Fibroblast of the aortic adventitia (primary cell): ENCODE data around the gene PACRG. TPM values are rescaled to one million over a fixed set of nuclear protein-coding genes. Genes with fewer than 3 reads are reported as not detected.

ENCODE experiments used
- DNase-seq: peaks from one replicate; pipeline ENCODE4 v3.0.0-alpha.2; 2010; ENCODE audit warnings: low read depth
- H3K4me3 ChIP-seq: 2 replicates; pipeline ENCODE4 v1.5.1; 2011; ENCODE audit warnings: low read depth, mild to moderate bottlenecking, control low read depth, low read length, moderate library complexity
- total RNA-seq: library from RNA; depleted of rRNA; stranded (reverse); fragments of >200 nt; gene quantifications from 2 replicates; pipeline ENCODE4 v1.2.3, GENCODE V29; 2012; ENCODE audit warnings: low replicate concordance
- TF ChIP-seq, protein P1 (sequence below): IDR thresholded peaks from 2 replicates; pipeline ENCODE4 v1.5.1; 2011; ENCODE audit warnings: mild to moderate bottlenecking, low read length, control low read depth, inconsistent platforms; ENCODE audit not compliant: insufficient read depth

PACRG gene
- total RNA-seq, 1 donor, result 0.63 TPM

DNA sequence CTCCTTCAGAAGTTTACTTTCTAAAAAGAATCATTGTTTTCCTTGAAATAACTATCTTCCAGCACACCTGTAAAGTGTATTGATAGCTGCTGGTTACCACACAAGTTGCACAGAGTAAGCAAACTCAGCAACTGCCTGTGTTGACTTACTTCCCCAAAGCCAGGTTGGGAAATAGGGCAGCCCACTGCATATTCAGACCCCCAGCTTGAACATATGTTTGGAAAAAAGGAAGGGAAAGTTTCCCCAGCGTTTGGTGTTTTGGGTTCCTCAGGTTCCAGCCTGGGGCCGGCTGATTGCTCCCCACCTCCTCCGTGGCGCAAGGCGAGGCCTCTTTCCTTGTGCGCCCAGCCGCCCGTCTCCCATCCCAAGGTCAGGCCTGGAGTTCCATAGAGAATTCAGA is 616.6 kb downstream of the PACRG start:
- TF ChIP-seq, protein P1, sequence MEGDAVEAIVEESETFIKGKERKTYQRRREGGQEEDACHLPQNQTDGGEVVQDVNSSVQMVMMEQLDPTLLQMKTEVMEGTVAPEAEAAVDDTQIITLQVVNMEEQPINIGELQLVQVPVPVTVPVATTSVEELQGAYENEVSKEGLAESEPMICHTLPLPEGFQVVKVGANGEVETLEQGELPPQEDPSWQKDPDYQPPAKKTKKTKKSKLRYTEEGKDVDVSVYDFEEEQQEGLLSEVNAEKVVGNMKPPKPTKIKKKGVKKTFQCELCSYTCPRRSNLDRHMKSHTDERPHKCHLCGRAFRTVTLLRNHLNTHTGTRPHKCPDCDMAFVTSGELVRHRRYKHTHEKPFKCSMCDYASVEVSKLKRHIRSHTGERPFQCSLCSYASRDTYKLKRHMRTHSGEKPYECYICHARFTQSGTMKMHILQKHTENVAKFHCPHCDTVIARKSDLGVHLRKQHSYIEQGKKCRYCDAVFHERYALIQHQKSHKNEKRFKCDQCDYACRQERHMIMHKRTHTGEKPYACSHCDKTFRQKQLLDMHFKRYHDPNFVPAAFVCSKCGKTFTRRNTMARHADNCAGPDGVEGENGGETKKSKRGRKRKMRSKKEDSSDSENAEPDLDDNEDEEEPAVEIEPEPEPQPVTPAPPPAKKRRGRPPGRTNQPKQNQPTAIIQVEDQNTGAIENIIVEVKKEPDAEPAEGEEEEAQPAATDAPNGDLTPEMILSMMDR, result no peak
- DNase-seq, result no peak
- no peak overlapping the region for H3K4me3 ChIP-seq

DNA sequence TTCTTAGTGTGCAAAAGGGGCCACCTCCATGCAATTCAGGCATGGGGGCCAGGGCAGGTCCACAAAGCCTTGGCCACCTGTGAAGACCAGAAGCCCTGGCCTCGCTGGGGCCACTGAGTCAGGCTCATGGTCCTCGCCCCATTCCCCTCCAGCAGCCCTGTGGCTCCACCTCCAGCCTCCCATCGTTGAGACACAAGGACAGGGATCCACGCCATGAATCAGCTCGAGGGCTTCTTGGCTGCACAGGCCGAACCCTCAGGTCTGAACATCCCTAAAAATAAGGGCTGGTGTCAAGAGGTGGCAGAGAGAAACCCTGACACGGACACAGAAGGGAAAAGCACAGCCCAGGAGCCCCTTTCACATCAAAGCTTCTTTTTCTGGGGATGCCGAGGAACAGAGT is 618.2 kb downstream of the PACRG start:
- TF ChIP-seq, protein P1, result no peak
- no peak for DNase-seq
- no peak overlapping the region for H3K4me3 ChIP-seq

- TF ChIP-seq, protein P1, result no peak
- DNase-seq, result peak; percentile 12
- H3K4me3 ChIP-seq, result no peak overlapping the region
Observed at GRCh38 chr6:163346497-163346961, 618.8 kb downstream of the PACRG start.

DNA sequence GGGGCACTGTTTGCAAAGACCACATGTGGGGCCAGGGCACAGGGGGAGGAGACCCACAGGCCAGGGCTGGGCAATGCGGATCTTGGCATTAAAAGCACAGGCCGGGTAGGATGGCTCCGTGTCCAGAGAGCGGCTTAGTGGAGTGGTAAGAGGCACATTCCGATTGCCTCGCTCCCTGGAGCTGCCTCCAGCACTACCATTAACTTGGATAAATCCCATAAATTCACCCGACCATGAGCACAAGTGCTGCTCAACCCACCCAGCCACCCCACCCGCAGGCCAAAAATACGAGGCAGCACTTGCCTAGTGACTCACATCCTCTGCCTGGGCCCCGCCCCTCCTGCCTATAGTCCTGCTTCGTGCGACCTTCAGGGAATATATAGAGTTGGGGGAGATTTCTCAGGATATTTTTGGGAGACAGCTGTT is 619.3 kb downstream of the PACRG start:
- no peak for DNase-seq
- no peak overlapping the region for H3K4me3 ChIP-seq
- TF ChIP-seq, protein P1, result no peak

DNA sequence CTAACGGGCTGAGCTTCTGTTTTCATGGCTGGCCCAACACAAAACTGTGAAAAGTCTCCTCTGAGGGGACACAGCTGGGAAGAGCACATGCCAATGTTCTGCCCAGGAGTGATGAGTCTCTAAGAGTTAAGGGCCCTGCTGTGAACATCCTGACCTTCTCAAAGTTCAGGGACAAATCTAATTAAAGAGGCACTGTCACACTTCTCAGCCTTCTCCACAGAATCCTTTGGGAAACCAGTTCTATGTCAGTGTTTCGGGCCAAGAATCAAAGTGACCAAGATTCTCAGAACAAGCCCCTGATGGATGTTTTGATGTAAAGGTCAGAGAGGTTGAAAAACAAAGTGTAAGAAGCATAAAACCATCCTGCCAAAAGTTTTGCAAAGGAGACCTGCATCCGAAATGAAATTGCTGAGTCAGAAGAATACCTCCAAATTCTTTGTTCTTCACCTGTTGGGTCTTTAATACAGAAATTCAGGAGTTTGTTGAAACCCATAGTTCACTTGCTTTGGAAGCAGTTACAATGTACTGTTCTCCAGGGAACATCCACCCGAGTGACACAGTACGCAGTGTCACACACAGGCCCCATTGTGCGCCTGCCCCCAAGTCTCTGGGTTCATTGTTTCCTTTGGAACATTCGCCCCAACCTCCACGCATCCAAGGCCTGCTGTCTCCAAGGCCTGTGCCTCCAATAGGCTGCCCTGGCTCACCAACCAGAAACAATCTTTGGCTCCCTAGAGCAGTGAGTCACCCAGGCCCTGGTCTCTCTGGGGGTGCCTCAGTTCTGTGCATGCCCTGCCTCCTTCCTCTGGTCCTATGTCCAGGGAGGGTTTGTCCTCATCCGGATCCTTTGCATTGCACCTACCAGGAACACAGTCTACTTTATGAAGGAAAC is 621.3 kb downstream of the PACRG start:
- TF ChIP-seq, protein P1, result no peak
- no peak for DNase-seq
- H3K4me3 ChIP-seq, result no peak overlapping the region

DNA sequence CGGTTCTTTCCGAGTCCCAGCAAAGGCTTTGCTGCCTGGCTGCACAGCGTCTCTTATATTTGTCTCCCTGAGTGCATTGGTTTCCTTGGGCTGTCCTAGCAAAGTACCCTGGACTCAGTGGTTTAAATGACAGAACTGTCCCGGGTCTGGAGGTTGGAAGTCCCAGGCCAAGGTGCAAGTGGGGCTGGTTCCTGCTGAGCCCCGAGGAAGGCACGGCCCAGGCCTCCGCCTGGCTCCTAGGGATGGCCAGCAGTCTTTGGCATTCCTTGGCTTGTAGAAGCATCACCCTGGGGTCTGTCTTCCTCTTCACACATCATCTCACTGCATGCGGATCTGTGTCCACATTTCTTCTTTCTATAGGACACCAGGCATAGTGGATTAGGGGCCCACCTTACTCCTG is 621.9 kb downstream of the PACRG start:
- TF ChIP-seq, protein P1, result no peak
- no peak for DNase-seq
- H3K4me3 ChIP-seq, result no peak overlapping the region

DNA sequence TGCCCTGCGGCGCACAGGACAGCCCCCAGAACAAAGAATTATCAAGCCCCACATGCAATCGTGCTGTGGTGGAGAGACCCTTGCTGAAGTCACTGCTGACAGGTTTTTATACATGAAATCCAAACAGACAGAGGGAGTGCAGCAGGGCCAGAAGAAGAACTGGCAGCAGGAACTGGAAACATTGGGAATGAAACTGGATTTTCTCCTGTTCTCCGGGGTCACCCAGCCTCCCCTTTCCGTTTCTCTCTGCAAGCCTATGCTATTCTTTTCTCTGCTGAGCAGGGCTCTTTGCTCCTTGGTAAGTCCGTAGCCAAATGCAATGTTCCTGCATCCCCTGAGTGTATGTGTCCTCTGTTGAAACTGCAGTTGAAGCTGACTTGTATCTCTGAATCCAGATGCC is 623.2 kb downstream of the PACRG start:
- no peak for DNase-seq
- TF ChIP-seq, protein P1, result no peak
- no peak overlapping the region for H3K4me3 ChIP-seq
